22Rv1 (cell line): ENCODE results near the gene SLC4A7.

Experiments
- ZFX ChIP-seq: fragments of 450-650 bp; IDR thresholded peaks from 2 replicates; pipeline ENCODE4 v1.6.1; 2017; ENCODE audit warnings: antibody characterized with exemption, borderline replicate concordance
- TF ChIP-seq, protein P1 (sequence below): fragments of 450-650 bp; IDR thresholded peaks from 2 replicates; pipeline ENCODE4 v1.5.1; 2017; ENCODE audit warnings: mild to moderate bottlenecking

DNA sequence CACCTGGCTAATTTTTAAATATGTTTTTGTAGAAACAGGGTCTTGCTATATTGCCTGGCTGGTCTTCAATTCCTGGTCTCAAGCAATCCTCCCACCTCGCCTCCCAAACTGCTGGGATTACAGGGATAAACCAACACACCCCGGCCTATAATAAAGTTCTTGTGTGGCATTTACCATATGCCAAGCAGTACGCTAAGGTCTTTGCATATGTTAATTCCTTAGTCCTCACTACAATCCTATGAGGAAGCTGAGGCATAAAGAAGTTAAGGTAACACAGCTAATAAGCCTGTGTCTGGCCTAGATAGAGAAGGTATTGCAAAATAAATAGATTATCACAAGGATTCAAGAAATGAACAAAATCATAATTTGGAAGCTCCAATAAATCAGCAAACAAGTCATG is 17.6 kb upstream of the SLC4A7 start:
- TF ChIP-seq, protein P1, sequence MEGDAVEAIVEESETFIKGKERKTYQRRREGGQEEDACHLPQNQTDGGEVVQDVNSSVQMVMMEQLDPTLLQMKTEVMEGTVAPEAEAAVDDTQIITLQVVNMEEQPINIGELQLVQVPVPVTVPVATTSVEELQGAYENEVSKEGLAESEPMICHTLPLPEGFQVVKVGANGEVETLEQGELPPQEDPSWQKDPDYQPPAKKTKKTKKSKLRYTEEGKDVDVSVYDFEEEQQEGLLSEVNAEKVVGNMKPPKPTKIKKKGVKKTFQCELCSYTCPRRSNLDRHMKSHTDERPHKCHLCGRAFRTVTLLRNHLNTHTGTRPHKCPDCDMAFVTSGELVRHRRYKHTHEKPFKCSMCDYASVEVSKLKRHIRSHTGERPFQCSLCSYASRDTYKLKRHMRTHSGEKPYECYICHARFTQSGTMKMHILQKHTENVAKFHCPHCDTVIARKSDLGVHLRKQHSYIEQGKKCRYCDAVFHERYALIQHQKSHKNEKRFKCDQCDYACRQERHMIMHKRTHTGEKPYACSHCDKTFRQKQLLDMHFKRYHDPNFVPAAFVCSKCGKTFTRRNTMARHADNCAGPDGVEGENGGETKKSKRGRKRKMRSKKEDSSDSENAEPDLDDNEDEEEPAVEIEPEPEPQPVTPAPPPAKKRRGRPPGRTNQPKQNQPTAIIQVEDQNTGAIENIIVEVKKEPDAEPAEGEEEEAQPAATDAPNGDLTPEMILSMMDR: no peak
- no peak for TF ChIP-seq ZFX
